Cerebellar nuclear complex (tissue), 1 donor: ENCODE measurements around the gene BFSP1.

Experiments used
- DNase-seq, 2 experiments: peaks; one replicate each; lab custom pipeline; 2025; lab: John Stamatoyannopoulos, UW

The BFSP1 gene

DNA sequence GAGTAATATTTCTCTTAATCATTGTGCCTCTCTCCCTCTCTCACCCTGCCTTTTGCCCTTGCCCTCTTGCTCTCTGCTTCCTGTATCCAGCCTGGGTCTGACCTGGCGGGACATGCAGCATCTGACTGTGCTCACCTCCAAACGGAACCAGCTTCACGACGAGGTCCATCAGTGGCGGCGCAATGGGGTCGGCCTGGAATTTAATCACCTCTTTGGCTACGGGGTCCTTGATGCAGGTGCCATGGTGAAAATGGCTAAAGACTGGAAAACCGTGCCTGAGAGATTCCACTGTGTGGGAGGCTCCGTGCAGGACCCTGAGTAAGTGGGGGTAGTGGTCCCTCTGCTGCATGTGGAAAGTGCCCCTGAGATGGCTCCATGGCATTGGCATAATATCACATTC is 65.9 kb downstream of the BFSP1 start:
- no peak for DNase-seq

DNA sequence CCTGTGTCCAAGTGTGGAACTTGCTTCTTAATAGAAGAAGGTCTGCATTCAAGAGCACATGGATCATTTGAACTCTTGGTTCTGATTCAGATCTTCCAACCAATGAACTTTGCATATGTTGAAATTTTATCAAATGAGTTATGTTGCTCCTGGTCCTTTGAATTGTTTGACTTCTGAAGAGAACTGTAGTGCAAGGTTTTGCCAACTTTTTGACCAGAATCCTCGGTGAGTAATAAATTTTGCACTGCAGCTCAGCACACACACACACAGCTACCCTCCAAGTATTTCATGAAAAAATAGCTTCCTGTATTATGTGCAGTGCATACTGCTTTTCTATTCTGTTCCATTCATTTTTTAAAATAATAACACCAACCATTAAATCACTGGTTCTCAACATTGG is 67.5 kb downstream of the BFSP1 start:
- no peak for DNase-seq

DNA sequence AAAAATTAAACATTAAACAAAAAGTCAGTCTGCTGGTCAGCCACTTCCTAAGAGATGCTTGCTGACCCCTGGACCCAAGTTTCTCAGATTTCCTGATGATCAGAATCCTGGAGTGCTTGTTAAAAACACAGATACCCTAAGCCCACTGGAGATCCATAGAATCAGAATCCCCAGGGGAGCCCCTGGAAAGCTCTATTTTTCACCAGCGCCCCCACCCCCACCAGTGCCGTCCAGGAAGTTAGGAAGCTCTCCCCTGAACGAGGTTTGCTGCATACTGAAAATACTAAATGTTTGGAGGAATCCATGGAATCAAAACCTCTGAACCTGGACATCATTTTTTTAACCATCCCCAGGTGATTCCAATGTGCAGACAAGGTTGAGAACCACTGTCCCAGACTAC is 69.2 kb downstream of the BFSP1 start:
- no peak for DNase-seq

DNA sequence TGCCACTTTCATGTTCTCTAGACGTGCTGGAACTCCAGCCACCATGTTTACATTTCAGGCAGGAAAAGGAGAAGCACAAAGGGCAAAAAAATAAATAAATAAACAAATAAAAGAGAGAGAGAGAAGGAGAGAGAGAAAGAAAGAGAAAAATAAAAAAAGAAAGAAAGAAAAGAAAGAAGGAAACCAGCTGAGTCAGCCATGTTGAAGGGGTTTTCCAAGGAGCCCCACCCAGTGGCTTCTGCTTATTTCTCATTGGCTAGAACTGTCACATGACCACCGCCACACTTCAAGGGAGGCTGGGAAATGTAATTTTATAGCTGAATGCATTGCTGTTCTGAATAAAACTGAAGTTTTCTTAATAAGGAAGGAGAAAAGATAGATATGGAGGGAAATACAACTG is 71.1 kb downstream of the BFSP1 start:
- no peak for DNase-seq

DNA sequence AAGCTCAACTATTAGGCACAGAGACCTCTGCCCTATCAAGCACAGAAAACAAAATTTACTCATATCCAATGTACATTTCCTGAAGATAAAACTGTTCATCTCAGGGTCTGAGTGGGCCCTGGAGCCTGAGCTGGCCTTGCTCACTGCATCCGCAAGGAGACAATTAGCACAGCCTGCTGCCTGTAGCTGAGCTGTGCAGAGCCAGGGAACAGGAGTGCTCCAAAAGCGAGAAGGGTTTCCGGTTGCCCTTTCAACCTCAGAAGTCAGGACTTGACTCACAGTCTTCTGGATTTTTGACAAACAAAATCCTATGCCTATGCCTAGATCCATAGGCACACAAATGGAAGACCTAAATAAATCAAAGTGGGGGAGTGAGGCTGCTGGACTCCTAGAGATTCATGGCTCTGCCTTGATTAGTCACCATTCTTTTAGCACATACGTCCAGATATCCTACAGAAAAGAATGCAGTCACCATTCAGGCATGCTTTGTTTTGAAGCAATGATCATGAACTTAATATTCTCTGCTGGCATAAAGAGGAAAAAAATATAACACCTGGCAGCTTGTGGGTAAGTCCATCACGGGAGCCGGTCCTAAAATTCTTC is 73.5 kb downstream of the BFSP1 start:
- DNase-seq: no peak

DNA sequence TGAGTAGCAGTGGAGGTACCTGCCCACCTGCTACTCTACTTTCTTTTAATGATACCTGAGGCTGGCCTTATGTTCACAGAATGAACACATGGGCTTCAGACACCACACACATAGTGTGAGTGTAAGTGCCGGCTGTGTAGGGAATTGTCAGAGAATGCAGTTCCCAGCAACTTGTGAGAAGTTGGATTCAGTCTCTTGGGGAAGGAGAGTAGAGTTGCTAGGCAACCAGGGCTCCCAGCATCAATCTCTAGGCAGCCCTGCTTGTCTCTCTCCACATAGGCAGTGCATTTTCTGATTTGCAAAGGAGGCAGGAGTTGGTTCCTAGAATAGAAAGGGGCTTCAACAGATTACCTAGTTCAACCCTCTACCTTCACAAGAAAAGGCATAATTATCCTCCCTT is 74.1 kb downstream of the BFSP1 start:
- DNase-seq: no peak

DNA sequence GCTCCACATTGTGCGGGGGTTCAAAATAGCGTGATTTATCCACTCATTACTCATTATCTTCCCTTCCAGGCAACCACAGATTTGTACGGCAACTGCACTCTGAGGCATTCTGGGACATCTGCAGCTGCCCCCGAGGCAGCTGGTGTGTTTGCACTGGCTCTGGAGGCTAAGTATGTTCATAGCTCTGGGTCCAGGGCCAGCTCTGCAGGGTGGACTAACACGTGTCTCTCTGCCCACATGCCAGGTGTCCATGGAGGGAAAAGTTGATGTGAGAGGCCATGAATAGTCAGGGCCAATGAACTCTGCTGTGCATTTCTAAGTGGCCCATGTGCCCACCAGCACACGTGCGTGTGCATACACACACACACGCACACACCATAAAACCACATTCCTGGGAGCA is 74.9 kb downstream of the BFSP1 start:
- no peak for DNase-seq

DNA sequence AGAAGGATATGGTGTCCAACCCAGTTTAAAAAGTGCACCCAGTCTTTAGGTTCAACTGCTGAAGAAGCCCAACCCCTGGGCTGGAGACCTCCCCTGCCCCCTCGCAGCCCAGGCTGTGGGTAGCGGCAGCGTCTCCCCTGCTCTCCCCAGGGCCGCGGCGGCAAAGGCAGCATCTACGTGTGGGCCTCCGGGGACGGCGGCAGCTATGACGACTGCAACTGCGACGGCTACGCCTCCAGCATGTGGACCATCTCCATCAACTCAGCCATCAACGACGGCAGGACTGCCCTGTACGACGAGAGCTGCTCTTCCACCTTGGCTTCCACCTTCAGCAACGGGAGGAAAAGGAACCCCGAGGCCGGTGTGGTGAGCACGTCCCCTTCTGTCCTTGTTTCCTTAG is 77.6 kb downstream of the BFSP1 start:
- no peak for DNase-seq

DNA sequence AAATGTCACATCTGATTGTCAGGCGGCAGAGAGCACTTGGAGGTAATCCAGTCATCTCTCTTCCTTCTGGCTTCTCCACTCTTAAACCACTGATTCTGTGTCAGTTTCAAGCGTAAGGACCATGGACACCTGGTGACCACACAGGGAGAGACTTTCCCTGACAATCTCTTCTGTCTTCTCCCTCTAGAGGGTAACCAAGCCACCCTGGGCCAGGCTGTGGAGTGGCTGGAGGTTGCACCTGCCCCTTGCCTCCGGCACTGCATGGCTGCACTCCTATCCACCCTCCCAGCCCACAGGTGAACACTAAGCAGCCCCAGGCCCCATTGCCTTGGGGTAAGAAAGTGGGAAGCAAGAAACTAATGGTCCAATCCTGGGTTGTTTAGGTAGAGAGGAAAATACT is 78.7 kb downstream of the BFSP1 start:
- DNase-seq: no peak

DNA sequence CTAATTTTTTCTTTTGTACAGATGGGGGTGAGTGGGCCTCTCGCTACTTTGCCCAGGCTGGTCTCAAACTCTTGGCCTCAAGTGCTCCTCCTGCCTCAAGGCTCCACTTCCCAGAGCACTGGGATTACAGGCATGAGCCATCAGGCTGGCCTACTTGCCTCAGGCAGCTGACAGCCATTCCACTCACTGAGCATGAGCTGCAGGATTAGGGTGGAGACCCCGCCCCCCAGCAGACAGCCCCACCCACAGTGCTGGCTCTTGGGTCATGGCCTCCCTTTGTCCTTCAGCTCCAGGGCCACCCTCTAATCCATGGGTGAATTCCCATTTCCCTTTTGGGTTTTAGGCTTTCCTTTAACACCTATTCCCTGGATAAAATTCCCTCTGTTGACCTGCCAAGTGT is 82.1 kb downstream of the BFSP1 start:
- no peak for DNase-seq

DNA sequence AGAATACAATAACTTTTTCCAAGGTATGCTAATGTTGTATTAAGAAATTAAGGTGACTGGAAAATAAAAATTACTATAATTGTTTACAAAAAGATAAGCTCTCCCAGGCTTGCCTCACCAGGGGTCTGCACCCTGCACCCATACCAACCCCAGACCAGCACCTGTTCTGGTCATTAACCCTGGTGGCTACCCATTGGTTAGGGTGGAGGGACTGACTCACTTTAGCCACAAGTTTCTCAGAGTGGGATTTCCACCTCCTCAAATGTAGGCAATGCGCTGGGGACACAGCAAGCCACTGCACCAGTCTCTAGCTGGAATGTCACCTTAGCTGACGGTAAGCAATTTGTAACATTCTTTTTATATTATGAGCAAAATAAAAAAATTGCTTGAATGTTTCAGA is 83.1 kb downstream of the BFSP1 start:
- DNase-seq: no peak

DNA sequence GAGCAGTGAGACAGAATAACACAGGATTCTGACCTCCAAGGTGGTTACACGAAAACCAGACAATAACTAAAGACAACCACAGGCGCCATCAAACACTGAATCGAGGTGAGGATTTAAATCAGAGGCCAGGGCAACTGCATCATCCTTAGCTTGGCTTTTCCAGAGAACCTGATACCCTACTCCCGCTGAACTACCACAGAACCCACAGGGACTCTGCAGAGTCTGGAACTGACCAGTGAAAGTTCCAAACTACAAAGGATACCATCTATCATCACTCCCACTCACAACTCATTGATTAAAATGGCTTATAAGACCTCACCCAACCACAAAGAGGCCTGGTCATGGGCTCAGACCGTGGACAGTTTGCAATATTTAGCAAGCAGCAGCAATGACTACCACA is 85.0 kb downstream of the BFSP1 start:
- no peak for DNase-seq

DNA sequence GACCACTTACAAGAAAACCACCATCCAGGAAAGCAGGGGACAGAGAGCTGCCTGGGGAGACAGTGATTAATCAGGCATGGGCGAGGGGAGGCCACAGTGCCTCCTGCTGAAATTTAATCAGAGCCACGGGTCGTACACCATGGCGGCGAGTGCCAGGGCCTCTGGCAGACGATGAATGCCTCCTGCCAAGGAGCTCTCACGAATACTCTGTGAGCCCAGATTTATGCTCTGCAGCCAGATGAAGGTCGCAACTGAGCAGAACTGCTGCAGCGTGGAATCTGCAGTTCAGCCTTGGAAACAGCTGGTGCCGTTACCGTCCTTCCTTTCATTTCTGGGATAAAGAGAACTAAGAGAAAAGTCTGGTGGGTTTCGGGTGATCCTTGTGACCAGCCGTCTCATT is 85.6 kb downstream of the BFSP1 start:
- DNase-seq: no peak

DNA sequence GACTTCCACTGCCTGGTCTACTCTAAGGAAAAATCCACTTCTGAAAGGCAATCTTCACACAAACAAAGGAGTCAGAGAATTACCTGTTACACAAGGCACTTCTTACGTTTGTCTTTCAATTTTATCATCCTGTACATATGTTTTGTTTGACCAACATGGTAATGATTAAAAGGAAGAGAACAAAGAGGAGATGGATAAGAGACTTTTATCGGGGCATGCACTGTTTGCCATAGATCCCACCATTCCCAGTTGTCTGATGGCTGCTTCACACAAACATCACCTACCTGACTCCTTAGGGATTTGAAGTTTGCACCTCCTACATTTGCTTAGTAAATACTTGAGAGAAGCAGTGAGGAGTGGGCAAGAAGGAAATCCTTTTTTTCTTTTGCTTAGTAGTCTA is 87.1 kb downstream of the BFSP1 start:
- no peak for DNase-seq
